B cell (primary cell): ENCODE measurements around the gene WWC2. TPM values are rescaled to one million over a fixed set of nuclear protein-coding genes. Genes with fewer than 3 reads are reported as not detected.

ENCODE experiments used
- ATAC-seq: fragments of 200-7000 bp; cut with Tn5 transposase; one replicate; pipeline ENCODE4 v1.10.0; 2021; ENCODE audit warnings: low read depth, mild to moderate bottlenecking, moderate number of reproducible peaks, moderate library complexity
- CTCF ChIA-PET: fragments of 350-600 bp; sonication (Branson Sonifier 250); formaldehyde crosslinking; loops from one replicate; lab custom pipeline; 2021; ENCODE audit warnings: antibody characterized with exemption, inconsistent platforms; lab: Charles Lee
- POLR2A ChIA-PET: fragments of 350-600 bp; sonication (Branson Sonifier 250); formaldehyde crosslinking; loops from one replicate; lab custom pipeline; 2021; ENCODE audit warnings: antibody characterized with exemption; lab: Charles Lee
- DNase-seq: peaks from one replicate; pipeline ENCODE4 v3.0.0; 2013
- H2AFZ ChIP-seq: 2 replicates; pipeline ENCODE4 v1.6.1; 2012; ENCODE audit warnings: mild to moderate bottlenecking, low read depth, low read length; ENCODE audit not compliant: insufficient read depth, poor library complexity, severe bottlenecking
- H3K27ac ChIP-seq, 2 donors: 1 replicate in 1 of 2; 2 replicates in 1 of 2; pipeline ENCODE4 v1.5.1; 2012 to 2013; ENCODE audit warnings: low read length in 2 of 2, mild to moderate bottlenecking in 2 of 2, moderate library complexity in 1 of 2
- H3K27me3 ChIP-seq, 4 experiments: fragments of 200-600 bp in 1 of 4; sonication (generic) in 1 of 4; replicated peaks in 1 of 4; 1 replicate in 2 of 4; 2 replicates in 2 of 4; pipeline versions ENCODE4 v1.6.1 to v1.7.0; 2013 to 2016; ENCODE audit warnings: low read length in 3 of 4, mild to moderate bottlenecking in 2 of 4, mixed read lengths in 1 of 4, moderate library complexity in 1 of 4; ENCODE audit not compliant: insufficient read depth in 4 of 4, control insufficient read depth in 3 of 4; ENCODE audit errors: control extremely low read depth in 1 of 4
- H3K36me3 ChIP-seq, 2 experiments: replicated peaks in 1 of 2; 1 replicate in 1 of 2; 2 replicates in 1 of 2; pipeline versions ENCODE4 v1.6.1 to v1.7.1; 2013; ENCODE audit warnings: low read length in 1 of 2; ENCODE audit not compliant: insufficient read depth in 2 of 2, control insufficient read depth in 1 of 2; ENCODE audit errors: control extremely low read depth in 1 of 2, extremely low read depth in 1 of 2
- H3K4me1 ChIP-seq, 2 donors: fragments of 200-600 bp in 1 of 2; sonication (generic) in 1 of 2; 1 replicate in 1 of 2; 2 replicates in 1 of 2; pipeline versions ENCODE4 v1.5.1 to v1.6.1; 2013 to 2017; ENCODE audit warnings: low read length in 2 of 2; ENCODE audit not compliant: control insufficient read depth in 2 of 2, insufficient read depth in 2 of 2
- H3K4me2 ChIP-seq: replicated peaks from 2 replicates; pipeline ENCODE3; 2012; ENCODE audit warnings: mild to moderate bottlenecking, low read depth, low read length; ENCODE audit not compliant: poor library complexity, severe bottlenecking
- H3K4me3 ChIP-seq, 5 experiments: fragments of 200-600 bp in 1 of 5; sonication (generic) in 1 of 5; 1 replicate in 3 of 5; 2 replicates in 2 of 5; pipeline versions ENCODE4 v1.5.1 to v1.7.0; 2011 to 2016; ENCODE audit warnings: low read length in 4 of 5, mild to moderate bottlenecking in 4 of 5, low read depth in 2 of 5, control low read depth in 1 of 5, moderate library complexity in 1 of 5; ENCODE audit not compliant: insufficient read depth in 1 of 5; ENCODE audit errors: control extremely low read depth in 1 of 5, extremely low read depth in 1 of 5
- H3K79me2 ChIP-seq: fragments of 200-600 bp; sonication (generic); one replicate; pipeline ENCODE4 v1.6.0; 2016; ENCODE audit warnings: low read length; ENCODE audit not compliant: control insufficient read depth, insufficient read depth
- H3K9ac ChIP-seq: fragments of 200-600 bp; sonication (generic); 2 replicates; pipeline ENCODE4 v1.6.1; 2017; ENCODE audit warnings: mild to moderate bottlenecking, low read length, moderate library complexity
- H3K9me3 ChIP-seq, 3 donors: one replicate each; pipeline versions ENCODE4 v1.6.1 to v1.7.1; 2013; ENCODE audit warnings: low read length in 2 of 3; ENCODE audit not compliant: control insufficient read depth in 2 of 3, insufficient read depth in 1 of 3; ENCODE audit errors: control extremely low read depth in 1 of 3
- H4K20me1 ChIP-seq: 2 replicates; pipeline ENCODE4 v1.6.0; 2012; ENCODE audit warnings: mild to moderate bottlenecking, low read length; ENCODE audit not compliant: insufficient read depth, control insufficient read depth, poor library complexity, severe bottlenecking
- H3K27ac Mint-ChIP-seq: one replicate; pipeline ENCODE4 v1.8.0; 2021; ENCODE audit warnings: mixed read lengths
- H3K27me3 Mint-ChIP-seq: one replicate; pipeline ENCODE4 v1.8.0; 2021; ENCODE audit warnings: mixed read lengths
- H3K4me1 Mint-ChIP-seq: one replicate; pipeline ENCODE4 v1.8.0; 2021; ENCODE audit warnings: mixed read lengths
- H3K4me3 Mint-ChIP-seq: one replicate; pipeline ENCODE4 v1.8.0; 2021; ENCODE audit warnings: mixed read lengths
- H3K9me3 Mint-ChIP-seq: one replicate; pipeline ENCODE4 v1.8.0; 2022; ENCODE audit warnings: mixed read lengths; ENCODE audit not compliant: insufficient read depth
- EZH2 ChIP-seq: IDR thresholded peaks from 2 replicates; pipeline ENCODE4 v1.6.1; 2012; ENCODE audit warnings: borderline replicate concordance, low read depth, mild to moderate bottlenecking, moderate library complexity, low read length; ENCODE audit not compliant: insufficient read depth, poor library complexity, severe bottlenecking
- WGBS: methylation state at CpG from one replicate; pipeline ENCODE4 v1.1.5; 2013; ENCODE audit warnings: missing lambda C conversion rate; ENCODE audit not compliant: insufficient coverage; 5-methylcytosine and 5-hydroxymethylcytosine counted together
- intact Hi-C: fragments of 100-400 bp; cut with micrococcal nuclease; formaldehyde crosslinking; loops from one replicate; pipeline ENCODE4 v1.10.0; 2022
- polyA plus RNA-seq: library from polyadenylated mRNA; depleted of rRNA; stranded (reverse); fragments of >200 nt; gene quantifications from 2 replicates; pipeline ENCODE4 v1.2.3, GENCODE V29; 2012
- total RNA-seq, 2 donors: library from RNA; stranded (reverse); fragments of 120-200 nt in 1 of 2; gene quantifications; 1 replicate in 1 of 2; 2 replicates in 1 of 2; pipeline versions ENCODE4 v1.2.3 to v1.2.4, GENCODE V29; 2013 to 2022
- TF ChIP-seq, protein P1 (sequence below): fragments of 200-600 bp; IDR thresholded peaks from one replicate; pipeline ENCODE4 v1.8.0; 2022; ENCODE audit warnings: antibody characterized with exemption, mild to moderate bottlenecking

WWC2 gene
- total and polyA plus RNA-seq, 2 donors (not counting 1 experiment from before 2014, with no cell fraction given): 0.07 to 0.32 TPM

DNA sequence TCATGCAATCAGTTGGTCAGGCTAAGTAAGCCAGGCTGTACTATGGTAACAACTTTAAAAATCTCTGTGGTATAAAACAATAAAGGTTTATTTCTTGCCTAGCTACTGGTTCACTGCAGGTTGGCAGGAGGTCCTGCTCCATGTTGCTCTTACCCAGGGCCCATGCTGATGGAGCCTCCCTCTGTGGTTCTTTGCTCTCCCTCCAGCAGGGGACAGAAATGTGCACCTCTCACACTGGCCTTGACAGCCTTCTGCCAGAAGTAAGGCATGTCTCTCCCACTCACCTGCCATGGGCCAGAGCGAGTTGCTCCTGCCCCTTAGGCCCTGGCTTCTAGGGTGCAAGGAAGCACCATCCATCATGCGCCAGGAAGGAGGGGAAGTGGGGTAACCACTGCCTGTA is 189.9 kb downstream of the WWC2 start:
- Histone ChIP-seq H4K20me1 (no peaks in the 10 kb centered on the region), H3K79me2 (no peaks in the 10 kb centered on the region), H3K36me3 (no peaks in the 10 kb centered on the region), H3K9ac (no peak overlapping the region), H2AFZ (no peak overlapping the region), H3K4me1 (no peaks in the 10 kb centered on the region), H3K4me3 (no peak overlapping the region), H3K9me3 (no peaks in the 10 kb centered on the region), H3K4me2 (no peak overlapping the region), H3K27me3 (no peaks in the 10 kb centered on the region), H3K27ac (no peak overlapping the region)
- WGBS: 75% methylated on average over 2 of the region's 2 CpGs
- peaks cover 21% of the 10 kb centered on the region for H3K27me3 Mint-ChIP-seq
- POLR2A ChIA-PET: no interaction called here
- CTCF ChIA-PET: no interaction called here
- no peaks in the 10 kb centered on the region for H3K9me3 Mint-ChIP-seq
- H3K4me1 Mint-ChIP-seq: no peaks in the 10 kb centered on the region
- DNase-seq (no peak), ATAC-seq (no peak)
- intact Hi-C loops: no loop called here
- H3K27ac Mint-ChIP-seq: no peak overlapping the region
- TF ChIP-seq, protein P1, sequence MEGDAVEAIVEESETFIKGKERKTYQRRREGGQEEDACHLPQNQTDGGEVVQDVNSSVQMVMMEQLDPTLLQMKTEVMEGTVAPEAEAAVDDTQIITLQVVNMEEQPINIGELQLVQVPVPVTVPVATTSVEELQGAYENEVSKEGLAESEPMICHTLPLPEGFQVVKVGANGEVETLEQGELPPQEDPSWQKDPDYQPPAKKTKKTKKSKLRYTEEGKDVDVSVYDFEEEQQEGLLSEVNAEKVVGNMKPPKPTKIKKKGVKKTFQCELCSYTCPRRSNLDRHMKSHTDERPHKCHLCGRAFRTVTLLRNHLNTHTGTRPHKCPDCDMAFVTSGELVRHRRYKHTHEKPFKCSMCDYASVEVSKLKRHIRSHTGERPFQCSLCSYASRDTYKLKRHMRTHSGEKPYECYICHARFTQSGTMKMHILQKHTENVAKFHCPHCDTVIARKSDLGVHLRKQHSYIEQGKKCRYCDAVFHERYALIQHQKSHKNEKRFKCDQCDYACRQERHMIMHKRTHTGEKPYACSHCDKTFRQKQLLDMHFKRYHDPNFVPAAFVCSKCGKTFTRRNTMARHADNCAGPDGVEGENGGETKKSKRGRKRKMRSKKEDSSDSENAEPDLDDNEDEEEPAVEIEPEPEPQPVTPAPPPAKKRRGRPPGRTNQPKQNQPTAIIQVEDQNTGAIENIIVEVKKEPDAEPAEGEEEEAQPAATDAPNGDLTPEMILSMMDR: no peak
- no peak for TF ChIP-seq EZH2
- H3K4me3 Mint-ChIP-seq: no peak overlapping the region

DNA sequence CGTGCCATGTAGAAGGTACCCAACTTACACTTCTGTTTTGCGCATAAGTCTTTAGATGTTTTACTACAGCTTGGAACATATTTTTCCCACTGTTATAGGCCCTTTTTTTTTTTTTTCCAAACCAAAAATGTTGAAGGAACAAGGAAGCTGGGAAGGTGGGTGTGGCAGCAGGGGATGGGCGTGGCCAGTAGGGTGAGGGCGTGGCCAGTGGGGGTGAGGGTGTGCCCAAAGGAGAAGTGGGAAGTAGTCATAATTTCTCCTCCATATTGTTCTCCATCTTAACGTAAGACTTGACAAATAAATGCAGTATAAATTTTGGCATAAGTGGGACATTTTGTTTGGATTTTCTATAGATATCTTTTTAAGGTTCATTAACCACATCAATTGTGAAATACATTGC is 190.6 kb downstream of the WWC2 start:
- H3K4me3 Mint-ChIP-seq: no peak overlapping the region
- H3K27ac Mint-ChIP-seq: no peak overlapping the region
- H3K4me1 ChIP-seq: no peaks in the 10 kb centered on the region
- H3K9me3 ChIP-seq: no peaks in the 10 kb centered on the region
- intact Hi-C loops: no loop called here
- H3K4me3 ChIP-seq: no peak overlapping the region
- H3K27me3 Mint-ChIP-seq: peaks cover 14% of the 10 kb centered on the region
- no peaks in the 10 kb centered on the region for H3K79me2 ChIP-seq
- no peaks in the 10 kb centered on the region for H3K36me3 ChIP-seq
- H3K9me3 Mint-ChIP-seq: no peaks in the 10 kb centered on the region
- no CpG with 5 or more reads among the region's 5 CpGs for WGBS
- CTCF ChIA-PET: no interaction called here
- no peak overlapping the region for H3K4me2 ChIP-seq
- DNase-seq: no peak
- no peak overlapping the region for H3K9ac ChIP-seq
- H3K27me3 ChIP-seq: no peaks in the 10 kb centered on the region
- no peak overlapping the region for H3K27ac ChIP-seq
- TF ChIP-seq, protein P1: no peak
- TF ChIP-seq EZH2: no peak
- H2AFZ ChIP-seq: no peak overlapping the region
- POLR2A ChIA-PET: no interaction called here
- no peaks in the 10 kb centered on the region for H3K4me1 Mint-ChIP-seq
- no peak for ATAC-seq
- no peaks in the 10 kb centered on the region for H4K20me1 ChIP-seq
